ENCODE data around the gene COL9A2. TPM values are rescaled to one million over a fixed set of nuclear protein-coding genes. Genes with fewer than 3 reads are reported as not detected.

COL9A2 gene
- polyA plus RNA-seq, 1 of the 3 experiments (the other 2 are of a cell fraction): 0.94 TPM

- H3K9me3 ChIP-seq: no peaks in the 10 kb centered on the region
- no peaks in the 10 kb centered on the region for H4K20me1 ChIP-seq (ENCODE audit: insufficient read depth)
- CTCF ChIA-PET: no interaction called here
- no peak overlapping the region for H2AFZ ChIP-seq (ENCODE audit: low read depth)
- no peaks in the 10 kb centered on the region for H3F3A ChIP-seq (replicated peaks; ENCODE audit: insufficient read depth)
- no peak for DNase-seq
- no peak overlapping the region for H3K4me2 ChIP-seq
- H3K79me2 ChIP-seq (ENCODE audit: insufficient read depth): no peaks in the 10 kb centered on the region
- H3K36me3 ChIP-seq (replicated peaks in 1 of 2; ENCODE audit: control insufficient read depth in 1 of 2, insufficient read depth in 2 of 2, low read length in 1 of 2): no peaks in the 10 kb centered on the region
- no peak overlapping the region for H3K27ac ChIP-seq (ENCODE audit: low read depth in 2 of 2, low read length in 1 of 2)
- no peaks in the 10 kb centered on the region; a peak in 1 of 4 replicates for H3K4me1 ChIP-seq (ENCODE audit: control insufficient read depth in 1 of 2, insufficient read depth in 2 of 2, low read depth in 1 of 2, low read length in 1 of 2)
- no peaks in the 10 kb centered on the region for H3K9me2 ChIP-seq
- no peak overlapping the region for H3K9ac ChIP-seq
- 69% methylated on average over 6 of the region's 6 CpGs for WGBS (ENCODE audit: low lambda C conversion rate)
- TF ChIP-seq RAD21 (IDR thresholded peaks at IDR 0.05; ENCODE audit: low read length): no peak
- TF ChIP-seq RCOR1 (IDR thresholded peaks at IDR 0.05; ENCODE audit: low read length): no peak
- no peak for TF ChIP-seq CHD2 (IDR thresholded peaks at IDR 0.05; ENCODE audit: low read length, partially characterized antibody)
- TF ChIP-seq, protein P1, sequence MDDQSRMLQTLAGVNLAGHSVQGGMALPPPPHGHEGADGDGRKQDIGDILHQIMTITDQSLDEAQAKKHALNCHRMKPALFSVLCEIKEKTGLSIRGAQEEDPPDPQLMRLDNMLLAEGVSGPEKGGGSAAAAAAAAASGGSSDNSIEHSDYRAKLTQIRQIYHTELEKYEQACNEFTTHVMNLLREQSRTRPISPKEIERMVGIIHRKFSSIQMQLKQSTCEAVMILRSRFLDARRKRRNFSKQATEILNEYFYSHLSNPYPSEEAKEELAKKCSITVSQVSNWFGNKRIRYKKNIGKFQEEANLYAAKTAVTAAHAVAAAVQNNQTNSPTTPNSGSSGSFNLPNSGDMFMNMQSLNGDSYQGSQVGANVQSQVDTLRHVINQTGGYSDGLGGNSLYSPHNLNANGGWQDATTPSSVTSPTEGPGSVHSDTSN (IDR thresholded peaks at IDR 0.05): no peak
- no peaks in the 10 kb centered on the region for H3K27me3 ChIP-seq (ENCODE audit: insufficient read depth)
- POLR2A ChIA-PET: no interaction called here
- H3K4me3 ChIP-seq (ENCODE audit: low read depth in 2 of 2, low read length in 1 of 2): no peak overlapping the region
Measured at GRCh38 chr1:40308036-40308727, 8.9 kb downstream of the COL9A2 start.

DNA sequence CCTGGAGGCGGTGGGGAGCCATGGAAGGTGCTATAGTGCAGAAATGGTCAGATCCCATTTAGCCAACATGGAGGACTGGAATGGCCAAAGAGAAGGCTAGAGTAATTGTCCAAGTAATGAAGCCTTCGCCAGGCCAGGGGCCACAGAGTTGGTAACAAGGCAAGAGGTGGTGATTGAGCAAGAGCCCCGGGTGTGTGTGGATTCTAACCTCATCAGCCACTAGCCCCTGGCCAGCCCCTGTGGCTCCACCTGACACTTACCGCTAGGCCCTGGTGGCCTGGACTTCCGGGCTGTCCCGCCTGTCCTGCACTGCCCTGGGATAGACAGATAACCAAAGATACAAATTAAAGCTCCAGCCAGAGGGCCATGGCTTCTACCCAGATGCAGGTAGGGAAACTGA lies 9.9 kb downstream of the COL9A2 start:
- WGBS (ENCODE audit: low lambda C conversion rate): 98% methylated on average over 4 of the region's 6 CpGs
- Histone ChIP-seq H3K27me3 (ENCODE audit: insufficient read depth) (no peaks in the 10 kb centered on the region), H3K79me2 (ENCODE audit: insufficient read depth) (no peaks in the 10 kb centered on the region), H3K9ac (no peak overlapping the region), H3K4me1 (ENCODE audit: control insufficient read depth in 1 of 2, insufficient read depth in 2 of 2, low read depth in 1 of 2, low read length in 1 of 2) (no peaks in the 10 kb centered on the region; a peak in 1 of 4 replicates), H3F3A (replicated peaks; ENCODE audit: insufficient read depth) (no peaks in the 10 kb centered on the region), H3K36me3 (replicated peaks in 1 of 2; ENCODE audit: control insufficient read depth in 1 of 2, insufficient read depth in 2 of 2, low read length in 1 of 2) (no peaks in the 10 kb centered on the region), H3K9me3 (no peaks in the 10 kb centered on the region), H4K20me1 (ENCODE audit: insufficient read depth) (no peaks in the 10 kb centered on the region), H3K4me2 (no peak overlapping the region), H3K4me3 (ENCODE audit: low read depth in 2 of 2, low read length in 1 of 2) (no peak overlapping the region), H3K9me2 (no peaks in the 10 kb centered on the region), H3K27ac (ENCODE audit: low read depth in 2 of 2, low read length in 1 of 2) (no peak overlapping the region), H2AFZ (ENCODE audit: low read depth) (no peak overlapping the region)
- TF ChIP-seq JUND (IDR thresholded peaks at IDR 0.05) (no peak), SIN3A (IDR thresholded peaks at IDR 0.05; ENCODE audit: borderline replicate concordance, low read depth, low read length) (no peak), MXI1 (IDR thresholded peaks at IDR 0.05; ENCODE audit: low read depth, low read length) (no peak)
- DNase-seq: no peak
- CTCF ChIA-PET: no interaction called here
- POLR2A ChIA-PET: no interaction called here

DNA sequence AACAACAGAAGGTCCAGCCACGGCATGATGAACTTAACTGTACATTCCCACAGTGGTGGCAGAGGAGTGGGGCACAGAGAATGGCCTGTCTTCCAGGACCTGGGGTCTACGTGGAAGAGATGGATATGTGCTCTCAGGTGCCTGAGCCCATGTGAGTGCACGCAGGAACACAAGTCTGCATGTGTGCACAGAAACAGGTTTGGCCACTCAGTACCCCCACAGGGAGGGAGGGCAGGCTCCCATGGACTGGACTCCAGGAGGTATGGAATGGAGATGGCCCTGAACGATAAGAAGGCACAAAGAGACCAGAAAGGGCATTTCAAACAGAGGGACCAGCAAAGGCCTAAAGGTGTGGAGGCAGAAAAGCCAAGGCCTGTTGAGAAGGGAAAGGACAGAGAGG lies 10.8 kb downstream of the COL9A2 start:
- no peak overlapping the region for H2AFZ ChIP-seq (ENCODE audit: low read depth)
- DNase-seq: no peak
- H3K9ac ChIP-seq: no peak overlapping the region
- TF ChIP-seq ZBTB33 (IDR thresholded peaks at IDR 0.05; ENCODE audit: borderline replicate concordance, low read depth): no peak
- no peak for TF ChIP-seq NRF1 (IDR thresholded peaks at IDR 0.05; ENCODE audit: low read depth, low read length)
- no peak overlapping the region for H3K4me3 ChIP-seq (ENCODE audit: low read depth in 2 of 2, low read length in 1 of 2)
- no peaks in the 10 kb centered on the region; a peak in 1 of 4 replicates for H3K4me1 ChIP-seq (ENCODE audit: control insufficient read depth in 1 of 2, insufficient read depth in 2 of 2, low read depth in 1 of 2, low read length in 1 of 2)
- WGBS (ENCODE audit: low lambda C conversion rate): 74% methylated on average over 4 of the region's 4 CpGs
- no peaks in the 10 kb centered on the region for H3K9me3 ChIP-seq
- H3K79me2 ChIP-seq (ENCODE audit: insufficient read depth): no peaks in the 10 kb centered on the region
- no peaks in the 10 kb centered on the region for H3K36me3 ChIP-seq (replicated peaks in 1 of 2; ENCODE audit: control insufficient read depth in 1 of 2, insufficient read depth in 2 of 2, low read length in 1 of 2)
- no peaks in the 10 kb centered on the region for H3K9me2 ChIP-seq
- H3K4me2 ChIP-seq: no peak overlapping the region
- no peaks in the 10 kb centered on the region for H3F3A ChIP-seq (replicated peaks; ENCODE audit: insufficient read depth)
- ChIA-PET POLR2A (no interaction called here), CTCF (interaction anchor here (3.6 kb wide), 1 partner anchor 9 kb away, joined by 22 read pairs; no protein-coding TSS in a partner anchor)
- H4K20me1 ChIP-seq (ENCODE audit: insufficient read depth): no peaks in the 10 kb centered on the region
- H3K27me3 ChIP-seq (ENCODE audit: insufficient read depth): no peaks in the 10 kb centered on the region
- no peak overlapping the region for H3K27ac ChIP-seq (ENCODE audit: low read depth in 2 of 2, low read length in 1 of 2)

All from SK-N-SH (cell line).